HFF-Myc (cell line): ENCODE data around the gene CYP4A22.
"Not testable (repeated sequence)": the region's sequence is repeated elsewhere in the genome, so short reads cannot be mapped to it uniquely, and the experiment has no call there.

Experiments
- DNase-seq: peaks from one replicate; pipeline ENCODE4 v3.0.0-alpha.2; 2011; ENCODE audit warnings: low read depth; ENCODE audit errors: extremely low read depth
- H3K4me3 ChIP-seq: replicated peaks from 2 replicates; pipeline ENCODE4 v1.5.1; 2011; ENCODE audit warnings: low read depth, mild to moderate bottlenecking, control low read depth, low read length
- TF ChIP-seq, protein P1 (sequence below): IDR thresholded peaks from 2 replicates; pipeline ENCODE4 v1.5.1; 2012; ENCODE audit warnings: mild to moderate bottlenecking, low read depth, low read length, control low read depth; ENCODE audit errors: missing control alignments

CYP4A22 gene, protein sequence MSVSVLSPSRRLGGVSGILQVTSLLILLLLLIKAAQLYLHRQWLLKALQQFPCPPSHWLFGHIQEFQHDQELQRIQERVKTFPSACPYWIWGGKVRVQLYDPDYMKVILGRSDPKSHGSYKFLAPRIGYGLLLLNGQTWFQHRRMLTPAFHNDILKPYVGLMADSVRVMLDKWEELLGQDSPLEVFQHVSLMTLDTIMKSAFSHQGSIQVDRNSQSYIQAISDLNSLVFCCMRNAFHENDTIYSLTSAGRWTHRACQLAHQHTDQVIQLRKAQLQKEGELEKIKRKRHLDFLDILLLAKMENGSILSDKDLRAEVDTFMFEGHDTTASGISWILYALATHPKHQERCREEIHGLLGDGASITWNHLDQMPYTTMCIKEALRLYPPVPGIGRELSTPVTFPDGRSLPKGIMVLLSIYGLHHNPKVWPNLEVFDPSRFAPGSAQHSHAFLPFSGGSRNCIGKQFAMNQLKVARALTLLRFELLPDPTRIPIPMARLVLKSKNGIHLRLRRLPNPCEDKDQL

DNA sequence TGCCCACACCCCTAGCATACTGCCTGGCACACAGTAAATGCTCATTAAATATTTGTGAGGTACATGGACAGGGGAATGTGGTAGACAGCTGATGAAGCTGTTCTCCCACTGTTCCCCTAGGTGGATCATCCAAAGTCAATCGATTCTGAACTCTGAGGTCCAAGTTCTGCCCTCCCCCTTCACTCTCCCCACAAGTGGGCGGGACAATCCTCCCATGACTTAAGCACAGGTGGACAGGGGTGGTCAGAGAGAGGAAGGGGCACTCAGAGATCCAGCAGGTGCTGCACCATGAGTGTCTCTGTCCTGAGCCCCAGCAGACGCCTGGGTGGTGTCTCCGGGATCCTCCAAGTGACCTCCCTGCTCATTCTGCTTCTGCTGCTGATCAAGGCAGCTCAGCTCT, at the start of gene CYP4A22:
CYP4A22 (plus strand) TSS at position 244 of the 400 bp plus-strand sequence; CDS start at position 289, 45 bp downstream.
- no peak for DNase-seq
- TF ChIP-seq, protein P1, sequence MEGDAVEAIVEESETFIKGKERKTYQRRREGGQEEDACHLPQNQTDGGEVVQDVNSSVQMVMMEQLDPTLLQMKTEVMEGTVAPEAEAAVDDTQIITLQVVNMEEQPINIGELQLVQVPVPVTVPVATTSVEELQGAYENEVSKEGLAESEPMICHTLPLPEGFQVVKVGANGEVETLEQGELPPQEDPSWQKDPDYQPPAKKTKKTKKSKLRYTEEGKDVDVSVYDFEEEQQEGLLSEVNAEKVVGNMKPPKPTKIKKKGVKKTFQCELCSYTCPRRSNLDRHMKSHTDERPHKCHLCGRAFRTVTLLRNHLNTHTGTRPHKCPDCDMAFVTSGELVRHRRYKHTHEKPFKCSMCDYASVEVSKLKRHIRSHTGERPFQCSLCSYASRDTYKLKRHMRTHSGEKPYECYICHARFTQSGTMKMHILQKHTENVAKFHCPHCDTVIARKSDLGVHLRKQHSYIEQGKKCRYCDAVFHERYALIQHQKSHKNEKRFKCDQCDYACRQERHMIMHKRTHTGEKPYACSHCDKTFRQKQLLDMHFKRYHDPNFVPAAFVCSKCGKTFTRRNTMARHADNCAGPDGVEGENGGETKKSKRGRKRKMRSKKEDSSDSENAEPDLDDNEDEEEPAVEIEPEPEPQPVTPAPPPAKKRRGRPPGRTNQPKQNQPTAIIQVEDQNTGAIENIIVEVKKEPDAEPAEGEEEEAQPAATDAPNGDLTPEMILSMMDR = no peak
- no peak within 1 kb of the TSS for H3K4me3 ChIP-seq

DNA sequence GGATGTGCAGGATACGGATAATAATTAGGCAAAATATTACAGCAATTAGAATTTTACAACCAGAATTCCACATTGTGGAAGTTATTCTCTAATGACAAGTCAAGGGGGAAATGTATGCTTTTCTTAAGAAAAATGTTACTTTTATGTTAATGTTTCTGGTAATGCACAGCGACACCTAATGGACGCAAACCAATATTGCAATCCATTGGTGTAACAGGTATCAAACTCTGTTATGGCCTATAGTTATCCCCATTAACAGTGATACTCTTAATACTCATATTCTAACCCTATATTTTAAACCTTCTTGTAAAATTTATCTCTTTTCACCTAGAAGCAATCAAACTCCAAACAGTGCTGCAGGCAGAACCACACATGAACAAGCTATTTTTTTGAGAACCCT, 47.9 kb upstream of the CYP4A22 start:
- not testable (repeated sequence) for H3K4me3 ChIP-seq
- TF ChIP-seq, protein P1 = peak; percentile 23
- DNase-seq = peak; percentile 4

DNA sequence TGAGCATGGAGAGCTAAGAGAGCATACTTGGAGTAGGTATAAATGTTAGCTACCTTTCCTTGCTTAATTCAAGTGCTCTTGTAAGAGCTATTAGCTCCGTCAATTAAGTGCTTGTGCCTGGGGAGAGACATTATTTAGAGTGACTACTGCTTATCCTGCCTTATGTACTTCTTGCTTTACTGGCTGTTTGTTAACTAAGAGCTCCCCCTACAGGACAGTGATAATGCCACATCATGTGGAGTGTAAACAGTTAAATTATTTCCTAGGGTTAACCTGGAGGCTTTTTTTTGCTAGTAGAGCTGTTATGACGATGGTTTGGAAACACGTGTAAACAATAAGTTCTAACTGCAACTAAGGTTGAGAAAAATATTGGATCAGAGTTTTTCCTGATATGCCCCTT, 45.8 kb upstream of the CYP4A22 start:
- not testable (repeated sequence) for DNase-seq, H3K4me3 ChIP-seq

DNA sequence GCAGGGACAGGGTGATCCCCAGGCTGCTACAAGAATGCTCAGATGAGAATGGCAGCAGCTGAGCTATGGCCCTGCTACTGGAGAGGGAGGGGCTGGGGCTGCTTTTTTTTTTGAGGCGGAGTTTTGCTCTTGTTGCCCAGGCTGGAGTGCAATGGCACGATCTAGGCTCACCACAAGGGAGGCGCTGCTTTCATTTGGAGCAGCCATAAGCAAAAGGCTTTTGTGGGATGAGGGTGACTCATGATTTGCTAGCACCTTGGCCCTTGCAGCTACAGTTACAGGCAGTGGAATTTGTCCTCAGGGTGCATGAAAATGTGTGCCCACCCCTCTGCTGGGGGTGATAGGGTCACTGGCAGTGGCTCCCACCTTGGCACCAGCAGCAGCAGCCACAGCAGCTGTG, 32.4 kb upstream of the CYP4A22 start:
- no peak overlapping the region for H3K4me3 ChIP-seq
- no peak for DNase-seq
- TF ChIP-seq, protein P1 = no peak

DNA sequence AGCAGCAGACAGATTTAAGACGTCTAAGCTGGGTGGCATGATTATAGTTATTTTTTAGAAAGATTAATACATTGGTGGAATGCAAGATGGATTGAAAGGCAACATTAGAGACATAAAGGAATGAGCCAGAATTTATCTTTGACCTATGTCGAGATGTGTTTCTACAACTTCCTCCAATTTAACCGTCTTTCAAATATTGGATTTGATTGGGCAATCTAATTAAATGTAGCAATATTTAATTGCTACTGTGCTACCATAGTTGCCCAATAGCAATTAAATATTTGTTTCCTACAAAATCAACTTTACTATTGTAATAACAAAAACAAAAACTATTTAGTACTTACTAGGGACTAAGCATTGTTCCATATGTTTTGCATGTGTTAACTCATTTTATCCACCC, 30.4 kb upstream of the CYP4A22 start:
- H3K4me3 ChIP-seq = no peak overlapping the region
- TF ChIP-seq, protein P1 = no peak
- DNase-seq = no peak

DNA sequence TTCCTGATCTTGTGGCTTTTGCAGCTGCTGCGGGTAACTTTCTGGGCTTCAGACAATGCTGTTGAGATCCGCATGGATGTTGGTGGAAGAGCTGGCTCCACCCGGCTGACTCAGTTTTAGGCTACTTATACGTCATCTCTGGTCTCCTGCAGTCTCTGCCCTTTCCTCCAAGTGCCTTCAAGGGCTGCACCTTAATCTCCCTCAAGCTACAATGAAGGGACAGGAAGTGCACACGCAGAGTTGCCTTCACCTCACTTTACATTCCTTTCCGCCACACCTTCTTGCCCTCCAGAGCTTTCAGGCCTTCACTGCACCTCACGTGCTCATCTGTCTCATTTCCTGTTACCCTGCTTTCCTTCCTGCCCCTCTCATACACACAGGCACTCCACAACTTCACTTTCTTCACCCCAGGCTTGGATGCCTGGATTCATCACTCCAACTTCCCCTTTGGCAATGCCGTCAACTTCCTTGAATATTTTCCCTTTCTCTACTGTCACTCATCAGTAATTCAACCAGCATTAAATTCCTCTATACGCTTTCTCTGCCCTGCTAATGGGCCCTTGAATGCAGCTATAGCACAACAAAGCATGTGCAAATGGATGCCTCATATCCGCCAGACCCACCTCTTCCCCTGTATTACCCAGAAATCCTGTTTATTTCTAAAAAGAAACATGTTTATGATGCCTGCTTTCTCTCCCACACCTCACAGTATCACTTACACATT, 29.2 kb upstream of the CYP4A22 start:
- H3K4me3 ChIP-seq, DNase-seq: not testable (repeated sequence)

DNA sequence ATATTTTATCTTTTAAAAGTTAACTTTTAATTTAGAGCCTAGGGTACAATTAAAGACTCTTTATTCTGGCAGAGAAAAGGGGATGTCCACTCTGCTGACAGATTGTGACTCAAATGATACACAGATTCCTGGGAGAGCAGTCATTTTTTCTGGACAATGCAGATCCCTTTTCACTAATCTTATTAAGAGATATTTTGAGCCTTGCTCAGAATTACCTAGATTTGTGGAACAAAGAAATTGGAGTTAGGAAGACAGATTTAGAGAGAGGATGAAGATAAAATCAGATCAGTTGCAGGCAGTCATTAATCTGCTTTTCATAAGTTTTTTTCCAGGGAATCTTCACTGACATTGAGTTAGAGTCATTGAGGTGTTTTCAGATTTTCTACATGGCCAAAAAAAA, 27.8 kb upstream of the CYP4A22 start:
- not testable (repeated sequence) for H3K4me3 ChIP-seq, DNase-seq

DNA sequence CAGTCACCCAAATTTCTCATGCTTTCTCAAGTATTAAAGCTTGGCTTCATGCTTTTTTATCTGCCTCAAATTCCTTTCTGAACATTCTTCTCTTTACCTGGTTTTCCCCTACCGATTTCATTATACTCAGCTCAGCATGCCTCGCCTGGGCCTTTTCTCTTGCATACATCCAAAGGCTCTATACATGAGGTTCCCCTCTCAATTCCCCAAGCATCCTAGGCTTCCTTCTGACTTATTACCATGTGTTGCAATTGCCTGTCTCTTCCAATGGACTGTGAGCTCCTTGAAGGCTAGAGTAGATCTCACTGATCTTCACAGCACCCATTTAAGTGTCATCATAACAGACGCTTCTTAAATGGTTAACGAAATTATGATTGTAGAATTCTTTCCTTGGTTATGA, 24.1 kb upstream of the CYP4A22 start:
- no peak for DNase-seq
- H3K4me3 ChIP-seq = no peak overlapping the region
- TF ChIP-seq, protein P1 = no peak

DNA sequence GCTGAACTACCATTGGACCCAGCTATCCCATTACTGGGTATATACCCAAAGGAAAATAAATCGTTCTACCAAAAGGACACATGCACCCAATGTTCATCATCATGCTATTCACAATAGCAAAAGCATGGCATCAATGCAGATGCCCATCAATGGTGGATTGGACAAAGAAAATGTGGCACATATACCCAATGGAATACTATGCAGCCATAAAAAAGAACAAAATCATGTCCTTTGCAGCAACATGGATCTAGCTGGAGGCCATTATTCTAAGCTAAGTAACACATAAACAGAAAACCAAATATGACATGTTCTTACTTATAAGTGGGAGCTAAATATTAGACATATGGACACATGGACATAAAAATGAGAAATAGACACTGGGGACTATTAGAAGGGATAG, 16.2 kb upstream of the CYP4A22 start:
- DNase-seq, H3K4me3 ChIP-seq: not testable (repeated sequence)

DNA sequence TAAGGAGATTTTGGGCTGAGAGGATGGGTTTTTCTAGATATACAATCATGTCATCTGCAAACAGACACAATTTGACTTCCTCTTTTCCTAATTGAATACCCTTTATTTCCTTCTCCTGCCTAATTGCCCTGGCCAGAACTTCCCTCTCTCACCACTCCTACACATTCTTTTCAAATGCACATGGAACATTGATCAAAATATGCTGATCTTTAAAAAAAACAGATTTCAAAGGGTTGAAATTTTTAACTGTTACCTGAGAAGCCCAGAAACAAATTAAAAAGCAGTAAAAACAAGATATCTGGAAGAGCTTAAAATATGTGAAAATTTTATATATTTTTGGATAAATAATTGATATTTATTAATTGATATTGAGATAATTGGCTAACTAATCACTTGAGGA, 12.4 kb upstream of the CYP4A22 start:
- not testable (repeated sequence) for DNase-seq, H3K4me3 ChIP-seq

DNA sequence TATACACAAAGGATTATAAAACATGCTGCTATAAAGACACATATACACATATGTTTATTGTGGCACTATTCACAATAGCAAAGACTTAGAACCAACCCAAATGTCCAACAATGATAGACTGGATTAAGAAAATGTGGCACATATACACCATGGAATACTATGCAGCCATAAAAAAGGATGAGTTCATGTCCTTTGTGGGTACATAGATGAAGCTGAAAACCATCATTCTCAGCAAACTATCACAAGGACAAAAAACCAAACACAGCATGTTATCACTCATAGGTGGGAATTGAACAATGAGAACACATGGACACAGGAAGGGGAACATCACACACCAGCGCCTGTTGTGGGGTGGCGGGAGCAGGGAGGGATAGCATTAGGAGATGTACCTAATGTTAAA, 10.2 kb upstream of the CYP4A22 start:
- DNase-seq, H3K4me3 ChIP-seq: not testable (repeated sequence)
